HL-60 (cell line): Measurements from ENCODE around the gene PLK2.

Experiments used
- CTCF ChIP-seq: IDR thresholded peaks from one replicate; pipeline ENCODE4 v1.5.1; 2011; ENCODE audit warnings: low read length, control low read depth, inconsistent platforms; ENCODE audit not compliant: insufficient read depth
- GABPA ChIP-seq: IDR thresholded peaks from 2 replicates; pipeline ENCODE4 v1.6.1; 2012; ENCODE audit warnings: low read depth
- POLR2AphosphoS5 ChIP-seq: IDR thresholded peaks from 2 replicates; pipeline ENCODE4 v1.6.1; 2012; ENCODE audit warnings: low read depth
- REST ChIP-seq: IDR thresholded peaks from 2 replicates; pipeline ENCODE4 v1.6.1; 2012; ENCODE audit warnings: low read depth; ENCODE audit not compliant: insufficient replicate concordance
- SPI1 ChIP-seq: IDR thresholded peaks from 2 replicates; pipeline ENCODE4 v1.6.1; 2012; ENCODE audit warnings: low read depth, mild to moderate bottlenecking, borderline replicate concordance

GRCh38 chr5:58482536-58482935, 22.6 kb upstream of the PLK2 start:
- TF ChIP-seq CTCF (no peak), POLR2AphosphoS5 (no peak), REST (no peak), SPI1 (no peak), GABPA (no peak)
